ENCODE data around the gene UHMK1. TPM values are rescaled to one million over a fixed set of nuclear protein-coding genes. Genes with fewer than 3 reads are reported as not detected.

Gene UHMK1
- total RNA-seq, 1 experiment from 2014 or later = 15.8 TPM

GRCh38 chr1:162561616-162562469 lies 64.2 kb downstream of the UHMK1 start, which contains the start of gene UAP1:
Gene UAP1, plus strand, starts transcription at chr1:162561722. Its CDS starts 4,347 bp downstream, at chr1:162566069.
- H2AK5ac ChIP-seq (ENCODE audit: insufficient read length, low read length) = no peak within 1 kb of the TSS

More at GRCh38 chr1:162561616-162562469, 64.2 kb downstream of the UHMK1 start, which contains the start of gene UAP1:
- no peak within 1 kb of the TSS for H3K4ac ChIP-seq (ENCODE audit: low read depth, low read length)
- no peaks in the 10 kb centered on the region for H3K9me3 ChIP-seq (ENCODE audit: control insufficient read depth, low read depth, low read length)
- H3K27me3 ChIP-seq (ENCODE audit: insufficient read depth, low read length) = no peaks in the 10 kb centered on the region
- no peak within 1 kb of the TSS for H3K27ac ChIP-seq (ENCODE audit: insufficient read length, low read depth, low read length)
- H2BK20ac ChIP-seq (ENCODE audit: low read depth, low read length, poor library complexity, severe bottlenecking) = no peak within 1 kb of the TSS
- H2BK5ac ChIP-seq (ENCODE audit: insufficient read length, low read length) = no peak within 1 kb of the TSS
- peaks cover 2% of the 10 kb centered on the region for H4K20me1 ChIP-seq (ENCODE audit: control insufficient read depth, insufficient read depth, insufficient read length)
- H2BK120ac ChIP-seq (ENCODE audit: low read depth, low read length, poor library complexity, severe bottlenecking) = no peak within 1 kb of the TSS
- no peak within 1 kb of the TSS for H3T11ph ChIP-seq (ENCODE audit: low read length)
- H3K23me2 ChIP-seq (ENCODE audit: insufficient read length, low read depth, low read length, poor library complexity, severe bottlenecking) = peaks cover 5% of the 10 kb centered on the region
- no peak within 1 kb of the TSS for H4K91ac ChIP-seq (ENCODE audit: insufficient read length, low read depth, low read length)
- peak; percentile 27 for DNase-seq
- no peaks in the 10 kb centered on the region; the same call in 1 of the 2 replicates for H3K79me2 ChIP-seq (ENCODE audit: insufficient read depth, low read length)
- H3K4me2 ChIP-seq (ENCODE audit: insufficient read depth, insufficient read length, low read length) = peak within 1 kb of the TSS; percentile 75
- H3K36me3 Mint-ChIP-seq (ENCODE audit: insufficient read depth in 1 of 3, low read depth in 3 of 3) = peaks cover under 1 to 5% (median 2%) of the 10 kb centered on the region in 3 experiments; a peak in 4 of 7 replicates
- H2BK15ac ChIP-seq (ENCODE audit: low read depth, low read length) = no peak within 1 kb of the TSS
- peak within 1 kb of the TSS; percentile 56 for H3K9ac ChIP-seq (ENCODE audit: extremely low read depth, insufficient read length, low read length)
- peaks cover 4% of the 10 kb centered on the region for H3K27me3 Mint-ChIP-seq (ENCODE audit: low read depth)
- peaks cover 18 to 19% of the 10 kb centered on the region in 2 experiments for H3K4me1 Mint-ChIP-seq
- peak within 1 kb of the TSS; percentile 95 for H3K14ac ChIP-seq (ENCODE audit: insufficient read depth, low read length)
- H3K9me3 Mint-ChIP-seq = no peaks in the 10 kb centered on the region
- H3K56ac ChIP-seq (ENCODE audit: insufficient read length, low read depth, low read length) = no peak within 1 kb of the TSS
- no peak within 1 kb of the TSS for H2AFZ ChIP-seq (ENCODE audit: low read length)
- peak within 1 kb of the TSS; percentile 87 for H3K18ac ChIP-seq (ENCODE audit: insufficient read length, low read depth, low read length)
- H3K4me3 Mint-ChIP-seq = peak within 1 kb of the TSS; percentile 84 to 89
- no CpG with 5 or more reads among the region's 69 CpGs for WGBS (ENCODE audit: extremely low coverage, insufficient read length, low lambda C conversion rate)
- no peak within 1 kb of the TSS for H4K5ac ChIP-seq (ENCODE audit: insufficient read length, low read depth, low read length)
- peaks cover 3% of the 10 kb centered on the region for H3K79me1 ChIP-seq (ENCODE audit: insufficient read depth, low read depth, low read length, poor library complexity, severe bottlenecking)
- H4K8ac ChIP-seq (replicated peaks; ENCODE audit: insufficient read length, low read depth, low read length) = no peak within 1 kb of the TSS
- TF ChIP-seq CTCF (conservative IDR thresholded peaks at IDR 0.05) = no peak
- no peak within 1 kb of the TSS for H3K23ac ChIP-seq (ENCODE audit: insufficient read length, low read depth, low read length)
- no peaks in the 10 kb centered on the region; the same call in 1 of the 2 replicates for H3K4me1 ChIP-seq (ENCODE audit: insufficient read depth, low read length)
- peak within 1 kb of the TSS; percentile 60 to 96 (median 88); a peak in 5 of 7 replicates for H3K27ac Mint-ChIP-seq
- no peak within 1 kb of the TSS for H2BK12ac ChIP-seq (ENCODE audit: insufficient read length, low read depth, low read length)

All from H9 (cell line).